Measurements from ENCODE around the gene YPEL1.
A peak's percentile ranks its signal among the peaks of the same experiment; 100 is the strongest.

YPEL1 gene

GRCh38 chr22:21735200-21736083 lies at the start of gene YPEL1:
Gene YPEL1, minus strand, starts transcription at chr22:21735794. Its CDS starts 25,050 bp downstream, at chr22:21710744.
- TF ChIP-seq EZH2 (IDR thresholded peaks at IDR 0.05) (no peak), POLR2AphosphoS5 (IDR thresholded peaks at IDR 0.05; ENCODE audit: borderline replicate concordance, low read depth, low read length) (peak; percentile 50; the same call in 1 of the 2 replicates)
- Histone ChIP-seq H3K4me3 (peak within 1 kb of the TSS; percentile 93), H3K36me3 (ENCODE audit: insufficient read depth, low read length) (no peaks in the 10 kb centered on the region), H3K9me3 (ENCODE audit: low read depth, low read length) (no peaks in the 10 kb centered on the region), H3K9ac (ENCODE audit: insufficient read length) (peak within 1 kb of the TSS; percentile 86), H3K27ac (no peak within 1 kb of the TSS)
- no peak for DNase-seq (ENCODE audit: low read depth, low spot score)

- DNase-seq (ENCODE audit: low read depth, low spot score) = no peak
- Histone ChIP-seq H3K9ac (ENCODE audit: insufficient read length) (no peak overlapping the region), H3K27ac (no peak overlapping the region; the same call in 1 of the 2 replicates), H3K36me3 (ENCODE audit: insufficient read depth, low read length) (peaks cover 13% of the 10 kb centered on the region), H3K9me3 (ENCODE audit: low read depth, low read length) (no peaks in the 10 kb centered on the region), H3K4me3 (no peak overlapping the region)
- TF ChIP-seq POLR2AphosphoS5 (IDR thresholded peaks at IDR 0.05; ENCODE audit: borderline replicate concordance, low read depth, low read length) (no peak), EZH2 (IDR thresholded peaks at IDR 0.05) (no peak), FOXP2 (optimal IDR thresholded peaks at IDR 0.05; ENCODE audit: control extremely low read depth, extremely low read length, insufficient read depth) (no peak)
Measured at GRCh38 chr22:21780259-21780658, 44.7 kb upstream of the YPEL1 start.

GRCh38 chr22:21779444-21779843 lies 43.9 kb upstream of the YPEL1 start:
- Histone ChIP-seq H3K36me3 (ENCODE audit: insufficient read depth, low read length) (peaks cover 5% of the 10 kb centered on the region; the same call in 1 of the 2 replicates), H3K4me3 (no peak overlapping the region), H3K9me3 (ENCODE audit: low read depth, low read length) (no peaks in the 10 kb centered on the region), H3K27ac (no peak overlapping the region), H3K9ac (ENCODE audit: insufficient read length) (no peak overlapping the region)
- DNase-seq (ENCODE audit: low read depth, low spot score) = no peak
- TF ChIP-seq POLR2AphosphoS5 (IDR thresholded peaks at IDR 0.05; ENCODE audit: borderline replicate concordance, low read depth, low read length) = no peak
- no peak for TF ChIP-seq EZH2 (IDR thresholded peaks at IDR 0.05)
- TF ChIP-seq FOXP2 (optimal IDR thresholded peaks at IDR 0.05; ENCODE audit: control extremely low read depth, extremely low read length, insufficient read depth) = no peak

- Histone ChIP-seq H3K27ac (no peak overlapping the region), H3K9me3 (ENCODE audit: low read depth, low read length) (no peaks in the 10 kb centered on the region), H3K36me3 (ENCODE audit: insufficient read depth, low read length) (peaks cover 6% of the 10 kb centered on the region; the same call in 1 of the 2 replicates), H3K9ac (ENCODE audit: insufficient read length) (no peak overlapping the region), H3K4me3 (no peak overlapping the region)
- DNase-seq (ENCODE audit: low read depth, low spot score) = no peak
- TF ChIP-seq EZH2 (IDR thresholded peaks at IDR 0.05) (no peak), FOXP2 (optimal IDR thresholded peaks at IDR 0.05; ENCODE audit: control extremely low read depth, extremely low read length, insufficient read depth) (no peak), POLR2AphosphoS5 (IDR thresholded peaks at IDR 0.05; ENCODE audit: borderline replicate concordance, low read depth, low read length) (no peak)
Measured at GRCh38 chr22:21778705-21779363, 43.2 kb upstream of the YPEL1 start.

- H3K27ac ChIP-seq = no peak overlapping the region
- no peak for TF ChIP-seq POLR2AphosphoS5 (IDR thresholded peaks at IDR 0.05; ENCODE audit: borderline replicate concordance, low read depth, low read length)
- TF ChIP-seq FOXP2 (optimal IDR thresholded peaks at IDR 0.05; ENCODE audit: control extremely low read depth, extremely low read length, insufficient read depth) = no peak
- no peak for TF ChIP-seq EZH2 (IDR thresholded peaks at IDR 0.05)
Measured at GRCh38 chr22:21771631-21771976, 36.0 kb upstream of the YPEL1 start.

GRCh38 chr22:21768435-21768834 lies 32.8 kb upstream of the YPEL1 start:
- peaks cover 70% of the 10 kb centered on the region for H3K36me3 ChIP-seq (ENCODE audit: insufficient read depth, low read length)
- no peaks in the 10 kb centered on the region for H3K9me3 ChIP-seq (ENCODE audit: low read depth, low read length)
- no peak for TF ChIP-seq EZH2 (IDR thresholded peaks at IDR 0.05)
- no peak for TF ChIP-seq FOXP2 (optimal IDR thresholded peaks at IDR 0.05; ENCODE audit: control extremely low read depth, extremely low read length, insufficient read depth)
- TF ChIP-seq POLR2AphosphoS5 (IDR thresholded peaks at IDR 0.05; ENCODE audit: borderline replicate concordance, low read depth, low read length) = no peak
- no peak overlapping the region for H3K27ac ChIP-seq
- no peak for DNase-seq (ENCODE audit: low read depth, low spot score)
- no peak overlapping the region for H3K4me3 ChIP-seq
- no peak overlapping the region for H3K9ac ChIP-seq (ENCODE audit: insufficient read length)

More at GRCh38 chr22:21771631-21771976, 36.0 kb upstream of the YPEL1 start:
- Histone ChIP-seq H3K4me3 (no peak overlapping the region), H3K9me3 (ENCODE audit: low read depth, low read length) (no peaks in the 10 kb centered on the region), H3K9ac (ENCODE audit: insufficient read length) (no peak overlapping the region), H3K36me3 (ENCODE audit: insufficient read depth, low read length) (peaks cover 52% of the 10 kb centered on the region)
- no peak for DNase-seq (ENCODE audit: low read depth, low spot score)

GRCh38 chr22:21766691-21767462 lies 31.3 kb upstream of the YPEL1 start:
- Histone ChIP-seq H3K27ac (no peak overlapping the region), H3K4me3 (no peak overlapping the region), H3K9me3 (ENCODE audit: low read depth, low read length) (no peaks in the 10 kb centered on the region), H3K9ac (ENCODE audit: insufficient read length) (no peak overlapping the region), H3K36me3 (ENCODE audit: insufficient read depth, low read length) (peaks cover 73% of the 10 kb centered on the region)
- TF ChIP-seq FOXP2 (optimal IDR thresholded peaks at IDR 0.05; ENCODE audit: control extremely low read depth, extremely low read length, insufficient read depth) (no peak), POLR2AphosphoS5 (IDR thresholded peaks at IDR 0.05; ENCODE audit: borderline replicate concordance, low read depth, low read length) (no peak), EZH2 (IDR thresholded peaks at IDR 0.05) (no peak)
- no peak for DNase-seq (ENCODE audit: low read depth, low spot score)
